ENCODE data around the gene ITIH2.

DNA sequence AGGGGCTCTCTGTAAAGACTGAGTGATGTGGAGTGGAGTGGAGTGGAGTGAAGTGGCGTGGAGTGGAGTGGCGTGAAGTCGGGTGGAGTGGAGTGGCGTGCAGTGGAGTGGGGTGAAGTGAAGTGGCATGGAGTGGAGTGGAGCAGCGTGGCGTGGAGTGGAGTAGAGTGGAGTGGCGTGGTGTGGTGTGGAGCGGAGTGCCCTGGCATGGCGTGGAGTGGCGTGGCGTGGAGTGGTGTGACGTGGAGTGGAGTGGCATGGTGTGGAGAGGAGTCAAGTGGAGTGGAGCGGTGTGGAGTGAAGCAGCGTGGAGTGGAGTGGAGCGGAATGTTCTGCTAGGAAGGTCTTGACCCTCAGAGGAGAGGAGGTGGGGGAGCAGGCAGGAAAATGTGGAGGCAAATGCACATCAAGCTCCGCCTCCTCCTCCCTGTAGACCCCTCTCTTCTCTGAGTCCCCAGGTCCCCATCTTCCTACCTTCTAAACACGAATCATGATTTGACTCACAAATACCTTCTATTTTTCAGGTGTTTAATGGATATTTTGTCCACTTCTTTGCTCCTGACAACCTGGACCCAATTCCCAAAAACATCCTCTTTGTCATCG, 19.9 kb downstream of the ITIH2 start:
- TF ChIP-seq POLR2A (IDR thresholded peaks at IDR 0.05): no peak
- TF ChIP-seq, protein P1, sequence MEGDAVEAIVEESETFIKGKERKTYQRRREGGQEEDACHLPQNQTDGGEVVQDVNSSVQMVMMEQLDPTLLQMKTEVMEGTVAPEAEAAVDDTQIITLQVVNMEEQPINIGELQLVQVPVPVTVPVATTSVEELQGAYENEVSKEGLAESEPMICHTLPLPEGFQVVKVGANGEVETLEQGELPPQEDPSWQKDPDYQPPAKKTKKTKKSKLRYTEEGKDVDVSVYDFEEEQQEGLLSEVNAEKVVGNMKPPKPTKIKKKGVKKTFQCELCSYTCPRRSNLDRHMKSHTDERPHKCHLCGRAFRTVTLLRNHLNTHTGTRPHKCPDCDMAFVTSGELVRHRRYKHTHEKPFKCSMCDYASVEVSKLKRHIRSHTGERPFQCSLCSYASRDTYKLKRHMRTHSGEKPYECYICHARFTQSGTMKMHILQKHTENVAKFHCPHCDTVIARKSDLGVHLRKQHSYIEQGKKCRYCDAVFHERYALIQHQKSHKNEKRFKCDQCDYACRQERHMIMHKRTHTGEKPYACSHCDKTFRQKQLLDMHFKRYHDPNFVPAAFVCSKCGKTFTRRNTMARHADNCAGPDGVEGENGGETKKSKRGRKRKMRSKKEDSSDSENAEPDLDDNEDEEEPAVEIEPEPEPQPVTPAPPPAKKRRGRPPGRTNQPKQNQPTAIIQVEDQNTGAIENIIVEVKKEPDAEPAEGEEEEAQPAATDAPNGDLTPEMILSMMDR (IDR thresholded peaks at IDR 0.05): no peak
- no peak for TF ChIP-seq POLR2AphosphoS5 (IDR thresholded peaks at IDR 0.05)
- no peak for TF ChIP-seq EP300 (IDR thresholded peaks at IDR 0.05)

Data from stomach (tissue), 4 donors.